Left kidney (tissue), 2 donors: ENCODE data around the gene NR3C1. TPM values are rescaled to one million over a fixed set of nuclear protein-coding genes. Genes with fewer than 3 reads are reported as not detected.

Experiments
- DNase-seq: peaks from one replicate; pipeline ENCODE4 v3.0.0-alpha.2; 2013
- polyA plus RNA-seq: library from polyadenylated mRNA; unstranded; fragments of 120-200 nt; gene quantifications from one replicate; pipeline ENCODE4 v1.2.1, GENCODE V29; 2013; ENCODE audit not compliant: insufficient read length

The NR3C1 gene
- polyA plus RNA-seq, 1 donor, result 35.2 TPM

DNA sequence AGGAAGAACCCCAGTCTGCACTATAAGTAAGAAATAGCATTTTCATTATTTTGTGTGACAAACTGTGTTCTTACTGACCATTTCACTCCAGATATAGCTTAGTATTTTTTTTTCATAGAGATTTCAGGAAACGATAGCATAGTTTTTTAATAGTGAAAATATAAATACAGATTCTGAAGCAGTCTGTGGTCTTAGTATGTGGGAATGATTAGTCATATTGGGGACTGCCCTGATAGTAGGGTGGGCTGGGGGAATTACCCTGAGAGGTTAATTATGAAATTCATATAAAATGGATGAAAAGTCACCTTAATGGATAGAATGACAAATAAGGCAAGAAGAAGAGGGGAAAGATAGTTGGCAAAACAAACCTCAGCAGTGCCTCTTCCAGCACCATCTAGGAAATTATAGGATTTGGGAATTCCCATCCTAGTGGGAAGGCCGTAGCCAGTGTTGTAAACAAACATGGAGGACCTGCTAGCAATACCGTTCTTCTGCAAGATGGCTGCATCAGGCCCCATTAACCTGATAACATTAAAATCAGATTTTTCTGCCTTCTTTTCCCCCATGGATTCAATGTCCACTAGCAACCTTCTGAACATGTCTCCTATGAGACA lies 23.7 kb upstream of the NR3C1 start:
- DNase-seq, result no peak

- no peak for DNase-seq
Observed at GRCh38 chr5:143426437-143426991, 23.0 kb upstream of the NR3C1 start.

DNA sequence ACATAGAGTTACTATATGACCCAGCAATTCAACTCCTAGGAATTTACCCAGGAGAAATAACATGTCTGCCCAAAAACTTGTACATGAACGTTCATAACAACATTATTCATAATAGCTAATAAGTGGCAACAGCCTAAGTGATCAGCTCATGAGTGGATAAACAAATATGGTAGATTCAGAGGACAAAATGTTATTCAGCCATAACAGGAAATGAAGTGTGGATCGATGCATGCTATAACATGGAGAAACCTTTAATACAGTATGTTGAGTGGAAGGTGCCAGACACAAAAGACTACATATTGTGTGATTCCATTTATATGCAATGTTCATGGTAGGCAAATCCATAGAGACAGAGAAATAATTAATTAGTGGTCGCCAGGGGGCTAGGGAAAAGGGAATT lies 22.3 kb upstream of the NR3C1 start:
- no peak for DNase-seq

DNA sequence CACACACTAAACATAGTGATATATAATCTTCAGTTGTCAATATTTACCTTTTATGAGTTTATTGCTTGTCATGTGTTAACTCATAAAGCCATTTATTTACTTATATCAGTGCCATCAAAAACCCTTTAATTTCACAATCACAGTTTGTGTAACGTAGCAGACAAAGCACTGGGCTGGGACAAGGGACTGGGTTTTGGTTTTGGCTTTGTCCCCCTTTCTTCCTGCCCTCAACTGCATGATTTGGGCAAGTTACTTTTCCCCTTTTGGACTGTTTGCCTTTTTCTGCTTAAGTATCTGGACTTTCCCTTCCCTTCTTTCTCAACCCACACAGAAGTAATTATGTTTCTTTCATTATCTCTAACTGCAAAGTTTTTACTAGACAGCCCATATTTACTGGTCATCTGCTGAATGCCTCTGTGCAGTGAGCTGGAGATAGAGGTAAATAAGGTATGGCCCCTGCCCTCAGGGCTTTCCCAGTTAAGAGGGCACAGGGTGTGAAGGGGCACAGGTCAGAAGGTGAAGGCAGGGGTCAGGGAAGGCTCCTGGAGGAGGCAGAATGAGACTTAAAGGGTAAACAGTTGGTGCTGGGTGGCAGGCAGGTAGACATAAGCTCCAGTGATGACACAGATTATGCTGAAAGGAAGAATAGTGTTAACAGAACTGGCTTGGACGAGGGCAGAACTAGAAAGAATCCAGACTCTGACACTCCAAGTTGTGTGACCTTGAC lies 14.8 kb upstream of the NR3C1 start:
- no peak for DNase-seq

DNA sequence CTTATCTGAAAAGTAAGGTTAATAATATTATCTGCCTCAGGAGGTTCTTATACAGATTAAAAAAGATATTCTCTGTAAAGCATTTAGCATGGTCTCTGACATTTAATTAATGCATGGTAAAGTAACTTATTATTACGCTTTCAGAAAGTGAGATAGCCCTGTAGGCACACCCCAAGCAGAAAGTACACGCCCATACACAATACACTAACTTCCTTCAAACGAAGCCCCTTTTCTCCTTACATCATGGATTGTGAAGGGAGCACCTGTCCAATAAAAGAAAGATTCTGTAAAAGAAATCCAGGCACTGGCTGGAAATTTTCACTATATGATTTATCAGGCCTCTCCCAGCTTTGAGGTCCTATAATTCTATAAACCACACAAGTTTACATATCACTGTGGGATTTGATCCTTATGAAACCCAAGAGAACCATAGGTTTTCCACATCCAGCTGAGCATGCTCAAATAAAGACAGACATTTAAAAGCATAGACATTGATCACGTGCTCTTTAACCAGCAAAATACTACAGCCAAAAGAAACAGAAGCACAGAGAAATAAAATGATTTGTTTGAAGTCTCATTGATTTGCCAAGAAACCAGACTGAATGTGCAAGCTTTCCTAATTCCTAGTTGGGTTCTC lies 14.1 kb upstream of the NR3C1 start:
- no peak for DNase-seq

DNA sequence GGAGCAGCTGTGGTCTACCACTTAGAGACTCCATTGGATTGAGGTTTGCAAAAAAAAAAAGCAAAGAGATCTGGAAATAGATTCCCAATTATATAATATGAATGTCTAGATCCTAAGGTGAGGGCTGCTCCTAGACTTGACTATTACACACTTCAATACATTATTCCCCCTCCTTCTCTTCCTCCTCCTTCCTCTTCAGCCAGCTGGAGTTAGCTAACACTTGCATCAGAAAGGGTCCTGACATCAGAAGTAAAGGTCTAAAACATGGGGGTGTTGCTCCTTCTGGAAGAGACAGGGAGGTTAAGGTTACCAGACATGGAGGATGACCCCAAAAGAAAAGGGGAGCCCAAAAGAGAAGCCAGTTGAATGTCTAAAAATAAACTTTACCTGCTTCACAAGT lies 12.9 kb upstream of the NR3C1 start:
- DNase-seq, result no peak

DNA sequence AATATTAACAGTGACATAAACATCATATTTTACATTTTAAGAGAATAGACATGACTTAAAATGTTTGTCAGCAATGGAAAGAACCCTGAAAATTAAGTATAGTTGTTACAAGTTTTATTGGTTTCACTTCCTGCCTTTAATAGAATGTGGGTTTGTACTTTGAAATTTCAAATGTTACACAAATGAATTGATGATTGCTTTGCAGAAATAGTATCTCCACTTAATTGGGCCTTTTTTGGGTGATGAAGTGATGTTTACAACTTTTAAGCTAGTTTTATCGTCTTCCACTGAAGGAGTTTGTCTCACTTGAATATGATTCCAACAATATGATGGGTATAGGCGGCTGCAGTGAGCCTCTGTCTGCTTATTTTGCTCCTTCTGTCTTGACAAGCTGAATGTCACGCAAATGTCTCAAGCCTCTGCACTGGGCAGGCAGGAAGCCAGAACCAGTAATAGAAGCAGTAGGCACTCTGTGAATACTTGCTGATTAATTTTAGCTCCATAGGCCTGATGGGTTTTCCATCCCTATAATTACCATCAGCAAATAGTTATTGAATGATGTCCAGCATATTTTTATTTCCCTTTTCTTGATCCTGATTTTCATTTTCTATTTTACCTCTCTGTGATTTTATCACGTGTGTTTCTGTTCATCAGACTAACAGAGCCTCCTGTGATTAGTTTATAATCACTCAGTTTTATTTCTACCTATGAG lies 10.6 kb upstream of the NR3C1 start:
- DNase-seq, result no peak

DNA sequence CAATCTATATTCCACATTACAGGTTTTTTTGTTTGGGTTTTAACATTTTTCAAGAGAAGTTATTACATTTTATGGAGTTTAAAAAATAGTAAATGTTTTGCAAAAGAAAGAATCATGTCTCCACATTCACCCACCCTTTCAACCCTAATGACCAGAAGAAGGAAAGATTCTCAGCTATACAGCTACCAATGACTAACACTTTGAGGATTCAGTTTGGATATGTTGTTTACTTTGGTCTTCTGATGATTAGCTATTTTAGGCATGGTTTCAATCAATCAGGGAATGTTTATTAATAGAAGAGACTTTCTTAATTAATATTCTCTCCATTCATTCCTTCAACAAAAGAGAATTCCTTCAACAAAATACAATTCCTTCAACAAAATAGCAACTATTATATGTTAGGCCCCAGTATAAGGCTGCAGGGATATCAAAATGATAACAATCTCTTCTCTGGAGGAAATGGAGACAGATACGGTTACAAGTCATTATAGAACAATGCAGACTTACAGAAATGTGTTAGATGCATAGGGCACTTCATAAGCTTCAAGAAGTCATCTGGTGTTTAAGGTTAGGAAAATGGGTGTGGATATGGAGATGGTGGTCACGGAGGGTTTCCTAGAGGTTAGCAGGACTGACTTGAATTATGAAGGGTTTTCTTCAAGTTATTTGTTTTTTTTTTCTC lies 9.3 kb upstream of the NR3C1 start:
- DNase-seq, result no peak

- no peak for DNase-seq
Observed at GRCh38 chr5:143409926-143410325, 6.4 kb upstream of the NR3C1 start.

DNA sequence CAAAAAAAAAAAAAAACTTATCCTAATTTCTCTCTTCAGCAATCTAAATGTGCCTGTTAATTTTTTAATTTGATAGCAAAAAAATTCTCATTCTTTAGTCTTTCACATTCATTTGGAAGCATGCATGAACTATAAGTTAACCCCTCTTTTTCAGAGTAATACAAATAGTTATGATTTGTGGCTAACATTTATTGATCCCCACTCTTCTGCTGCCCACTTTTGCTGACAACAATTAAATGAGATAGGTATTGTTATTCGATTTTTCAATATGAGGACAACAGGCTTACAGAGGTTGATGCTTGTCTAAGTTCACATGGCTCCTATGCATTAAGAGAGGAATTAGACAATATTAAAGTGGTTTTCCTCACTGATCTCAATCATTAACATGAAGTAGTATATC lies 2.9 kb upstream of the NR3C1 start:
- no peak for DNase-seq

- DNase-seq, result no peak
Observed at GRCh38 chr5:143405849-143406098, 2.3 kb upstream of the NR3C1 start.

- DNase-seq, result peak; percentile 81
Observed at GRCh38 chr5:143405063-143405848, 1.8 kb upstream of the NR3C1 start.

DNA sequence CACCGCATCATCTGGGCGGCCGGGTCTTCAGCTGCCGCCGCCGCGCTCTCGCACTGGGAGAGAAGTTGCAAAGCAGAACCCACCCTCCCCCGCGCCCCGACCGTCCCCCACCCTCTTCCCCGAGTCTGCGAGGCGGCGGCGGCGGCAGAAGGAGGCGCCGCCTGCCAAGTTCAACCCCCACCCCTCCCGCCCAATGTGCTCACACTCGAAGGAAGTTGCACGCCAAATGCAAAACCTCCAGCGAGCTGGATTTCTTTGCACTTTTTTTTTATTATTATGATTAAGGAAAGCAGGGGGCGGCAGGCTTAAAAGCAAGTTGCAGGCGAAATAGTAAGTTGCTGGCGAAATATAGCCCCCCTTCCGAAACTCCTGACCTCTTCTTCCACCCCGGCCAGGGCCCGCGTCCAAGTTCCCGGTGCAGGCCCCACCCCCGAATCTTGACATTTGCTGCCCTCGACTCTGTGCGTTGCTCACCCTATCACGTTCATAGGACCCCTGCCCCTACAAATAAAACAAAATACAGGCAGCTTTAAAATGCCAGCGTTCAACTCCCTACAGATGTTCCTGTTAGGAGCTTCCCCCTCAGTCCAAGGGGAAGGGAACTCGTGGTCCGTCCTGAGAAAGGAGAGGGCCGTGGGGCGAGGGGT lies 1.1 kb upstream of the NR3C1 start:
- peak; percentile 76 for DNase-seq

DNA sequence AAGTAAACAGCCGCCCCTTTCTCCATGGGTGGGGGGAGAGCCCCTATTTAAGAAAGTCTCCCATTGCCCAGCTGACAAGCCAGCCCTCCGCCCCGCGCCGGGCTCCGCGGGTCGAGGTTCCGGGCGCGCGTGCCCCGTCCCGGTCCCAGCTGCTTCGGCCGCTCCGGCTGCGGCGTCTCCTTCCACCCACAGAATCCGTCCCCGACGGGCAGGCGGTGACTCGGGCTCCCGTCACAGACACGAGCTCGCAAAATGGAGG lies 223 bp downstream of the NR3C1 start:
- no peak for DNase-seq

- DNase-seq, result peak; percentile 43
Observed at GRCh38 chr5:143402553-143403333, 743 bp downstream of the NR3C1 start.

DNA sequence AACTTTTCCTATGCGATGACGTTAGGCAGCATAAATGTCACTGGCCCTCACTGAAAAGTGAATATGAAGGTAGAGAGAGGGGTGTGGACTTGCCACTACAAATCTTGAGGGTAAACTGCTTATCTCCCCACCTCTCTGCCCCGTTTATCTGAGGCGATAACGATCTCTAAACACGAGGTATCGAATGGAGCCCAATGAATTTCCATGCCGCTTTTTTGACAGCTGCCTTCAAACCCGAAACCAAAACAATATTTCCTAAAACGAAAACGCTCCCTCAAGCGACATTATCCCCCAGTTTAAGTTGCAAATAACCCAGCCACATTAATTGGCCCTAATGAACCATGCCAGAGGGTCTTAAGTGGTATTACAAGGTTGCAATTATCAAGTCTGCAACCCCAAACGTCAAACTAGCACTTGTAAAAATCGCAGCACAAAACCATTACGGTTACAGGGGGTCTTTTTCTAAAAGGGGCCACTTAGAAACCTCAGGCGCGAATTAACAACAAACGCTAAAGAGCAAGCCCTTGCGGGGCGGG lies 1.4 kb downstream of the NR3C1 start:
- DNase-seq, result peak; percentile 33

- DNase-seq, result peak; percentile 4
Observed at GRCh38 chr5:143401227-143402016, 2.1 kb downstream of the NR3C1 start.

DNA sequence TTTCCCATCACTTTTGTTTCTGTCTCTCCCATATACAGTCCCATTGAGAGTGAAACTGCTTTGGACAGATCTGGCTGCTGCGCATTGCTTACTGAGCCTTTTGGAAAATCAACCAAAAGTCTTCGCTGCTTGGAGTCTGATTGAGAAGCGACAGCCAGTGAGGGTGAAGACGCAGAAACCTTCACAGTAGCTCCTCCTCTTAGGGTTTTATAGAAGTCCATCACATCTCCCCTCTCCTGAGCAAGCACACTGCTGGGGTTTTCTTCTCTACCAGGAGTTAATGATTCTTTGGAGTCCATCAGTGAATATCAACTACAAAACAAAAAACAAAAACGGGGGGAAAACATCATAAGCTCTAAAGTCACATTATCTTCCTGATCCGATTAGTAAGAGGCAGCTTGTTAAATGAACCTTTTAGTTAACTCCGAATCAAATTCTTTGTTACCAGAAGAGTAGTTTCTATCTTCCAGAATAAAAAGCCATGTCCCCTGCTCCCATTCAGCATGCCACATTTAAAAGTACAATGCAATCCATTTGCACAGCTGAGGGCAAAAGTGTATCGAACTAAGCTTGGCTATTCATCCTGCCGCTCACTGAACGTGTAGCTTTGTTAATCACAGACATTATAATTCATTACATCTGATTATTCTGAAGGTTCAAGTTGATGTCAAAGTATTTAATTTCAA lies 2.8 kb downstream of the NR3C1 start:
- no peak for DNase-seq
